ENCODE measurements around the gene TOP2B.

Gene TOP2B

DNA sequence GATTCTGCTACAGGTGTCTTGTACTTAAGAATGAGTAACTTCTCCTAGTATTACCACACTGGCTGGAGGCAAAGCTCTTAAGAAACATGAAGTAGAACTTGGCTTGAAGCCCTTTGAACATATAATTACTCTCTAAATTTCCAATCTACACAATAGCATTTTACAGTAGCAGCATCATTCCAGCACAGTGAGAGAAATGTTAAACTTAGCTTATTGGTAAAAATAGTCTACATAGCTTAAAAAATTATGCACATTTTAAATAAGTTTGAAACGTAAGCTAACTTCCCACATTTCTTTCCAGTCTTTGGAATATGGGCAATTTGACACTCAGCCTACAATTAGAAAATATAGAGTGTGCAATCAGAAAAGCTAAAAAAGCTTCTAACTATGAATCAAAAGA lies 32.8 kb upstream of the TOP2B start:
- no peak overlapping the region for H3K4me3 ChIP-seq (ENCODE audit: low read length, poor library complexity, severe bottlenecking)
- H2AFZ ChIP-seq (ENCODE audit: low read length): no peak overlapping the region
- H3K4me2 ChIP-seq (ENCODE audit: low read depth, low read length, poor library complexity, severe bottlenecking): no peak overlapping the region
- H3K79me2 ChIP-seq (ENCODE audit: insufficient read depth, low read length): no peaks in the 10 kb centered on the region
- H3K4me1 ChIP-seq (ENCODE audit: insufficient read depth, low read length, poor library complexity, severe bottlenecking): no peaks in the 10 kb centered on the region
- no peaks in the 10 kb centered on the region for H3K9me2 ChIP-seq (replicated peaks; ENCODE audit: low read depth, low read length)
- H3K9ac ChIP-seq (ENCODE audit: low read depth, low read length, poor library complexity, severe bottlenecking): no peak overlapping the region
- no peaks in the 10 kb centered on the region for H3F3A ChIP-seq (ENCODE audit: low read depth)
- H3K27me3 ChIP-seq (ENCODE audit: insufficient read depth, low read length, poor library complexity, severe bottlenecking): no peaks in the 10 kb centered on the region
- H3K36me3 ChIP-seq (ENCODE audit: insufficient read depth, low read length): no peaks in the 10 kb centered on the region
- H3K9me3 ChIP-seq (ENCODE audit: insufficient read depth, low read depth, low read length): no peaks in the 10 kb centered on the region
- TF ChIP-seq CTCF (conservative IDR thresholded peaks at IDR 0.05; ENCODE audit: low read length): no peak
- TF ChIP-seq EZH2phosphoT487 (IDR thresholded peaks at IDR 0.05; ENCODE audit: borderline replicate concordance): no peak
- H4K20me1 ChIP-seq (ENCODE audit: insufficient read depth, low read length, poor library complexity, severe bottlenecking): no peaks in the 10 kb centered on the region

GRCh38 chr3:25695731-25696420 lies 31.2 kb upstream of the TOP2B start:
- Histone ChIP-seq H3K4me3 (ENCODE audit: low read length, poor library complexity, severe bottlenecking) (no peak overlapping the region), H4K20me1 (ENCODE audit: insufficient read depth, low read length, poor library complexity, severe bottlenecking) (no peaks in the 10 kb centered on the region), H3K9me2 (replicated peaks; ENCODE audit: low read depth, low read length) (no peaks in the 10 kb centered on the region), H3K9me3 (ENCODE audit: insufficient read depth, low read depth, low read length) (no peaks in the 10 kb centered on the region), H3K4me2 (ENCODE audit: low read depth, low read length, poor library complexity, severe bottlenecking) (no peak overlapping the region), H3K4me1 (ENCODE audit: insufficient read depth, low read length, poor library complexity, severe bottlenecking) (peaks cover 9% of the 10 kb centered on the region), H2AFZ (ENCODE audit: low read length) (no peak overlapping the region), H3K9ac (ENCODE audit: low read depth, low read length, poor library complexity, severe bottlenecking) (no peak overlapping the region), H3K79me2 (ENCODE audit: insufficient read depth, low read length) (no peaks in the 10 kb centered on the region), H3K36me3 (ENCODE audit: insufficient read depth, low read length) (no peaks in the 10 kb centered on the region), H3F3A (ENCODE audit: low read depth) (no peaks in the 10 kb centered on the region), H3K27me3 (ENCODE audit: insufficient read depth, low read length, poor library complexity, severe bottlenecking) (no peaks in the 10 kb centered on the region)
- TF ChIP-seq EZH2phosphoT487 (IDR thresholded peaks at IDR 0.05; ENCODE audit: borderline replicate concordance): no peak
- no peak for TF ChIP-seq CTCF (conservative IDR thresholded peaks at IDR 0.05; ENCODE audit: low read length)

- Histone ChIP-seq H3K79me2 (ENCODE audit: insufficient read depth, low read length) (no peaks in the 10 kb centered on the region), H3K9ac (ENCODE audit: low read depth, low read length, poor library complexity, severe bottlenecking) (no peak overlapping the region), H3F3A (ENCODE audit: low read depth) (no peaks in the 10 kb centered on the region), H2AFZ (ENCODE audit: low read length) (no peak overlapping the region), H3K9me3 (ENCODE audit: insufficient read depth, low read depth, low read length) (no peaks in the 10 kb centered on the region), H3K9me2 (replicated peaks; ENCODE audit: low read depth, low read length) (no peaks in the 10 kb centered on the region), H3K4me2 (ENCODE audit: low read depth, low read length, poor library complexity, severe bottlenecking) (no peak overlapping the region), H3K27me3 (ENCODE audit: insufficient read depth, low read length, poor library complexity, severe bottlenecking) (no peaks in the 10 kb centered on the region), H3K36me3 (ENCODE audit: insufficient read depth, low read length) (no peaks in the 10 kb centered on the region), H3K4me3 (ENCODE audit: low read length, poor library complexity, severe bottlenecking) (no peak overlapping the region), H3K4me1 (ENCODE audit: insufficient read depth, low read length, poor library complexity, severe bottlenecking) (peaks cover 16% of the 10 kb centered on the region), H4K20me1 (ENCODE audit: insufficient read depth, low read length, poor library complexity, severe bottlenecking) (no peaks in the 10 kb centered on the region)
- TF ChIP-seq CTCF (conservative IDR thresholded peaks at IDR 0.05; ENCODE audit: low read length) (no peak), EZH2phosphoT487 (IDR thresholded peaks at IDR 0.05; ENCODE audit: borderline replicate concordance) (no peak)
Observed at GRCh38 chr3:25693238-25693637, 28.5 kb upstream of the TOP2B start.
